IPS-18c (cell line): ENCODE measurements around the gene EIF3K.
"Not testable (repeated sequence)": the region's sequence is repeated elsewhere in the genome, so short reads cannot be mapped to it uniquely, and the experiment has no call there.

Source experiments
- H3K4me3 ChIP-seq: 2 replicates; pipeline ENCODE4 v1.7.0; 2013; ENCODE audit warnings: low read depth, mild to moderate bottlenecking, low read length, moderate library complexity; ENCODE audit not compliant: insufficient read depth
- H3K9me3 ChIP-seq: one replicate; pipeline ENCODE4 v1.6.1; 2013; ENCODE audit warnings: mild to moderate bottlenecking, low read length, moderate library complexity; ENCODE audit not compliant: control insufficient read depth, insufficient read depth

The EIF3K gene

GRCh38 chr19:38615007-38615581 is 3.9 kb upstream of the EIF3K start:
- Histone ChIP-seq H3K9me3 (peaks cover 1% of the 10 kb centered on the region), H3K4me3 (no peak overlapping the region)

GRCh38 chr19:38616265-38616664 is 2.7 kb upstream of the EIF3K start:
- H3K9me3 ChIP-seq: peaks cover 2% of the 10 kb centered on the region
- no peak overlapping the region for H3K4me3 ChIP-seq

GRCh38 chr19:38617283-38617763 is 1.7 kb upstream of the EIF3K start:
- Histone ChIP-seq H3K9me3 (peaks cover 2% of the 10 kb centered on the region), H3K4me3 (no peak overlapping the region)

- Histone ChIP-seq H3K9me3 (peaks cover 2% of the 10 kb centered on the region), H3K4me3 (peak within 1 kb of the TSS; percentile 50)
Observed at GRCh38 chr19:38617764-38618589, 1.0 kb upstream of the EIF3K start, which contains the start of gene MAP4K1. Gene MAP4K1 (minus strand): TSS chr19:38617953. CDS start chr19:38617895, 58 bp downstream.

- Histone ChIP-seq H3K4me3 (peak overlapping the region; percentile 79), H3K9me3 (peaks cover 2% of the 10 kb centered on the region)
Observed at GRCh38 chr19:38619361-38620174, 580 bp downstream of the EIF3K start.

- Histone ChIP-seq H3K4me3 (no peak overlapping the region), H3K9me3 (peaks cover 2% of the 10 kb centered on the region)
Observed at GRCh38 chr19:38624822-38625221, 5.8 kb downstream of the EIF3K start.

GRCh38 chr19:38626401-38626800 is 7.4 kb downstream of the EIF3K start:
- Histone ChIP-seq H3K4me3 (no peak overlapping the region), H3K9me3 (peaks cover 2% of the 10 kb centered on the region)

GRCh38 chr19:38629568-38629967 is 10.6 kb downstream of the EIF3K start:
- no peak overlapping the region for H3K4me3 ChIP-seq
- H3K9me3 ChIP-seq: peaks cover 2% of the 10 kb centered on the region

GRCh38 chr19:38631301-38631700 is 12.3 kb downstream of the EIF3K start:
- not testable (repeated sequence) for H3K4me3 ChIP-seq, H3K9me3 ChIP-seq

GRCh38 chr19:38631811-38632475 is 13.0 kb downstream of the EIF3K start:
- H3K9me3 ChIP-seq, H3K4me3 ChIP-seq: not testable (repeated sequence)

- Histone ChIP-seq H3K9me3 (peaks cover 2% of the 10 kb centered on the region), H3K4me3 (no peak overlapping the region)
Observed at GRCh38 chr19:38632476-38633213, 13.7 kb downstream of the EIF3K start.

- Histone ChIP-seq H3K4me3 (no peak overlapping the region), H3K9me3 (peaks cover 2% of the 10 kb centered on the region)
Observed at GRCh38 chr19:38634757-38635482, 15.9 kb downstream of the EIF3K start.

- Histone ChIP-seq H3K9me3 (no peaks in the 10 kb centered on the region), H3K4me3 (no peak overlapping the region)
Observed at GRCh38 chr19:38635483-38636399, 16.8 kb downstream of the EIF3K start.

GRCh38 chr19:38638461-38638860 is 19.5 kb downstream of the EIF3K start:
- Histone ChIP-seq H3K9me3 (no peaks in the 10 kb centered on the region), H3K4me3 (no peak overlapping the region)

GRCh38 chr19:38639679-38640078 is 20.7 kb downstream of the EIF3K start:
- Histone ChIP-seq H3K9me3 (no peaks in the 10 kb centered on the region), H3K4me3 (no peak overlapping the region)
